ENCODE data around the gene TSSK1B.
"Not testable (repeated sequence)": the region's sequence is repeated elsewhere in the genome, so short reads cannot be mapped to it uniquely, and the experiment has no call there.

TSSK1B gene

GRCh38 chr5:113433862-113434612, 752 bp downstream of the TSSK1B start:
- H3K27ac ChIP-seq = no peak overlapping the region
- TF ChIP-seq ZFX (IDR thresholded peaks at IDR 0.05) (no peak), CTCF (conservative IDR thresholded peaks at IDR 0.05) (no peak)

GRCh38 chr5:113433071-113433470, 1.7 kb downstream of the TSSK1B start:
- no peak for TF ChIP-seq CTCF (conservative IDR thresholded peaks at IDR 0.05)
- no peak for TF ChIP-seq ZFX (IDR thresholded peaks at IDR 0.05)
- no peak overlapping the region for H3K27ac ChIP-seq

GRCh38 chr5:113427871-113428574, 6.8 kb downstream of the TSSK1B start:
- no peak overlapping the region for H3K27ac ChIP-seq
- TF ChIP-seq CTCF (conservative IDR thresholded peaks at IDR 0.05) (no peak), ZFX (IDR thresholded peaks at IDR 0.05) (no peak)

- TF ChIP-seq ZFX (IDR thresholded peaks at IDR 0.05) = no peak
- no peak for TF ChIP-seq CTCF (conservative IDR thresholded peaks at IDR 0.05)
Observed at GRCh38 chr5:113425909-113426308, 8.9 kb downstream of the TSSK1B start.

GRCh38 chr5:113421693-113422092, 13.1 kb downstream of the TSSK1B start:
- no peak overlapping the region for H3K27ac ChIP-seq
- TF ChIP-seq CTCF (conservative IDR thresholded peaks at IDR 0.05) (no peak), ZFX (IDR thresholded peaks at IDR 0.05) (no peak)

More at GRCh38 chr5:113425909-113426308, 8.9 kb downstream of the TSSK1B start:
- no peak overlapping the region for H3K27ac ChIP-seq

GRCh38 chr5:113405530-113405929, 29.3 kb downstream of the TSSK1B start:
- no peak overlapping the region for H3K27ac ChIP-seq
- TF ChIP-seq ZFX (IDR thresholded peaks at IDR 0.05) = no peak
- TF ChIP-seq CTCF (conservative IDR thresholded peaks at IDR 0.05) = no peak

- no peak overlapping the region for H3K27ac ChIP-seq
- TF ChIP-seq ZFX (IDR thresholded peaks at IDR 0.05) = no peak
- TF ChIP-seq CTCF (conservative IDR thresholded peaks at IDR 0.05) = no peak
Observed at GRCh38 chr5:113404269-113404668, 30.5 kb downstream of the TSSK1B start.

GRCh38 chr5:113397986-113398385, 36.8 kb downstream of the TSSK1B start:
- not testable (repeated sequence) for H3K27ac ChIP-seq

Data from C4-2B (cell line).